ENCODE results near the gene SRGAP2C.
"Not testable (repeated sequence)": the region's sequence is repeated elsewhere in the genome, so short reads cannot be mapped to it uniquely, and the experiment has no call there.

The SRGAP2C gene

GRCh38 chr1:121187914-121188313 is 3.1 kb downstream of the SRGAP2C start:
- DNase-seq, result not testable (repeated sequence)

GRCh38 chr1:121192512-121192911 is 7.7 kb downstream of the SRGAP2C start:
- DNase-seq, result not testable (repeated sequence)

GRCh38 chr1:121197095-121197882 is 12.5 kb downstream of the SRGAP2C start:
- not testable (repeated sequence) for DNase-seq

GRCh38 chr1:121199763-121200162 is 15.0 kb downstream of the SRGAP2C start:
- DNase-seq, result not testable (repeated sequence)

- DNase-seq, result not testable (repeated sequence)
Measured at GRCh38 chr1:121200232-121200631, 15.5 kb downstream of the SRGAP2C start.

GRCh38 chr1:121200985-121201981 is 16.5 kb downstream of the SRGAP2C start:
- not testable (repeated sequence) for DNase-seq

- not testable (repeated sequence) for DNase-seq
Measured at GRCh38 chr1:121202986-121203385, 18.2 kb downstream of the SRGAP2C start.

- DNase-seq, result not testable (repeated sequence)
Measured at GRCh38 chr1:121205786-121206711, 21.3 kb downstream of the SRGAP2C start.

GRCh38 chr1:121207328-121207727 is 22.6 kb downstream of the SRGAP2C start:
- not testable (repeated sequence) for DNase-seq

GRCh38 chr1:121208375-121208774 is 23.6 kb downstream of the SRGAP2C start:
- DNase-seq, result not testable (repeated sequence)

- not testable (repeated sequence) for DNase-seq
Measured at GRCh38 chr1:121210778-121211177, 26.0 kb downstream of the SRGAP2C start.

- DNase-seq, result not testable (repeated sequence)
Measured at GRCh38 chr1:121213491-121213890, 28.7 kb downstream of the SRGAP2C start.

- not testable (repeated sequence) for DNase-seq
Measured at GRCh38 chr1:121214544-121215156, 29.9 kb downstream of the SRGAP2C start.

GRCh38 chr1:121215699-121216417 is 31.1 kb downstream of the SRGAP2C start:
- DNase-seq, result not testable (repeated sequence)

GRCh38 chr1:121216676-121217075 is 31.9 kb downstream of the SRGAP2C start:
- not testable (repeated sequence) for DNase-seq

- DNase-seq, result not testable (repeated sequence)
Measured at GRCh38 chr1:121221770-121222169, 37.0 kb downstream of the SRGAP2C start.

- DNase-seq, result not testable (repeated sequence)
Measured at GRCh38 chr1:121224714-121225113, 39.9 kb downstream of the SRGAP2C start.

GRCh38 chr1:121226295-121226904 is 41.6 kb downstream of the SRGAP2C start:
- DNase-seq, result not testable (repeated sequence)

GRCh38 chr1:121226925-121227324 is 42.1 kb downstream of the SRGAP2C start:
- not testable (repeated sequence) for DNase-seq

- DNase-seq, result not testable (repeated sequence)
Measured at GRCh38 chr1:121227544-121228330, 43.0 kb downstream of the SRGAP2C start.

All from stimulated activated CD4-positive, alpha-beta T cell treated with anti-CD3 and anti-CD28 coated beads, Interleukin-2, amount 100 ng/mL, for 24 hours (primary cell).